ENCODE results near the gene TXNRD1.

DNA sequence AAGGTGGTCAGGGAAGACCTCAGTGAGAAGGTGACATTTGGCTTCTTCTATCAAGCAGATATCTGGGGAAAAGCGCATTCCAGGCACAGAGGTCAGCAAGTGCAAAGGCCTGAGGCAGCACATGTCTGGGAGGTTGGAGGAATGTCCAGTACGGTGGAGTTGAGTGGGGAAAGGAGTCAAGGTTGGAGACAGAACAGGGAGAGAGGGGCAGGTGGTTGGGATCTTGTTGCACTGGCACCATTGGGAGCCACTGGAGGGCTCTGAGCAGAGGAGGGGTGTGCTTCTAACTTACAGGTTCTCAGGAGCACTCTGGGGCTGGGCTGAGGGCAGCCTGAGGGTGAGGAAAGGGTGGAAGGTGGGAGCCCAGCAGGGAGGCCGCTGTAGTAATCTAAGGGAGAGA is 140.1 kb downstream of the TXNRD1 start:
- TF ChIP-seq, protein P1, sequence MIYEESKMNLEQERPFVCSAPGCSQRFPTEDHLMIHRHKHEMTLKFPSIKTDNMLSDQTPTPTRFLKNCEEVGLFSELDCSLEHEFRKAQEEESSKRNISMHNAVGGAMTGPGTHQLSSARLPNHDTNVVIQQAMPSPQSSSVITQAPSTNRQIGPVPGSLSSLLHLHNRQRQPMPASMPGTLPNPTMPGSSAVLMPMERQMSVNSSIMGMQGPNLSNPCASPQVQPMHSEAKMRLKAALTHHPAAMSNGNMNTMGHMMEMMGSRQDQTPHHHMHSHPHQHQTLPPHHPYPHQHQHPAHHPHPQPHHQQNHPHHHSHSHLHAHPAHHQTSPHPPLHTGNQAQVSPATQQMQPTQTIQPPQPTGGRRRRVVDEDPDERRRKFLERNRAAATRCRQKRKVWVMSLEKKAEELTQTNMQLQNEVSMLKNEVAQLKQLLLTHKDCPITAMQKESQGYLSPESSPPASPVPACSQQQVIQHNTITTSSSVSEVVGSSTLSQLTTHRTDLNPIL (CRISPR knock-in tag; IDR thresholded peaks at IDR 0.05; ENCODE audit: low read depth) = no peak
- TF ChIP-seq ZFP3 (CRISPR knock-in tag; IDR thresholded peaks at IDR 0.05) = no peak
- no peak for TF ChIP-seq ZFP30 (CRISPR knock-in tag; IDR thresholded peaks at IDR 0.05)
- no peak for TF ChIP-seq ARNTL (CRISPR knock-in tag; IDR thresholded peaks at IDR 0.05; ENCODE audit: borderline replicate concordance, low read depth)
- TF ChIP-seq PPARA (CRISPR knock-in tag; IDR thresholded peaks at IDR 0.05; ENCODE audit: borderline replicate concordance) = no peak
- TF ChIP-seq, protein P2, sequence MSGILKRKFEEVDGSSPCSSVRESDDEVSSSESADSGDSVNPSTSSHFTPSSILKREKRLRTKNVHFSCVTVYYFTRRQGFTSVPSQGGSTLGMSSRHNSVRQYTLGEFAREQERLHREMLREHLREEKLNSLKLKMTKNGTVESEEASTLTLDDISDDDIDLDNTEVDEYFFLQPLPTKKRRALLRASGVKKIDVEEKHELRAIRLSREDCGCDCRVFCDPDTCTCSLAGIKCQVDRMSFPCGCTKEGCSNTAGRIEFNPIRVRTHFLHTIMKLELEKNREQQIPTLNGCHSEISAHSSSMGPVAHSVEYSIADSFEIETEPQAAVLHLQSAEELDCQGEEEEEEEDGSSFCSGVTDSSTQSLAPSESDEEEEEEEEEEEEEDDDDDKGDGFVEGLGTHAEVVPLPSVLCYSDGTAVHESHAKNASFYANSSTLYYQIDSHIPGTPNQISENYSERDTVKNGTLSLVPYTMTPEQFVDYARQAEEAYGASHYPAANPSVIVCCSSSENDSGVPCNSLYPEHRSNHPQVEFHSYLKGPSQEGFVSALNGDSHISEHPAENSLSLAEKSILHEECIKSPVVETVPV (CRISPR knock-in tag; IDR thresholded peaks at IDR 0.05) = no peak
- TF ChIP-seq TOX (CRISPR knock-in tag; IDR thresholded peaks at IDR 0.05; ENCODE audit: borderline replicate concordance) = no peak

Data from SK-N-SH treated with all-trans-retinoic acid at 6 μM for 48 hours (cell line).